ENCODE results near the gene DTHD1.

The DTHD1 gene

DNA sequence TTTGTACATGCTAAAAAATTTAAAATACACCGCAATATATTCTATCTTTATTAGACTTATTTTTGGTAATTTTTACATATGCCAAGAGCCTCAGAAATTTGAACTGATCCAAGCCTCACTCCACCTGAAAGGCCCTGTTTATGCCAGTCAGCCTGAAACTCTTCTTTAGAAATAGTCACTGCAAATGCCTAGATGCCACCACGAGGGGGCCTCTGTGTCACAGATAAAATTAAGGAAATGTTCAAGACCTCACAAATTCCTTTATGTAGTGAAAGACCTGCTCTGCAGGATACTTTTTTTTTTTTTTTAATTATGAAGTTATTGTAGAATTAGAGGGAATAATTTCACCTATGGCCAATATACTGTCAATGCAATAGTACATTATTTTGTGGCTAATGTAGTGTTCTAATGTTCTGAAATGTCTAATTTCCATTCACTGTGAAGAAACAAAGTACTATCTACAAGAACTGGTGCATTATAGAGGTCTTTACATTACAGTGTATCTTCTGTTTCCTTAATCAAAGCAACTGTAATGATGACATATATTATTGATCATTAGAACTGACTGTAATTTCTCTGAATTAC, 69.8 kb downstream of the DTHD1 start:
- peak; percentile 30 for DNase-seq

DNA sequence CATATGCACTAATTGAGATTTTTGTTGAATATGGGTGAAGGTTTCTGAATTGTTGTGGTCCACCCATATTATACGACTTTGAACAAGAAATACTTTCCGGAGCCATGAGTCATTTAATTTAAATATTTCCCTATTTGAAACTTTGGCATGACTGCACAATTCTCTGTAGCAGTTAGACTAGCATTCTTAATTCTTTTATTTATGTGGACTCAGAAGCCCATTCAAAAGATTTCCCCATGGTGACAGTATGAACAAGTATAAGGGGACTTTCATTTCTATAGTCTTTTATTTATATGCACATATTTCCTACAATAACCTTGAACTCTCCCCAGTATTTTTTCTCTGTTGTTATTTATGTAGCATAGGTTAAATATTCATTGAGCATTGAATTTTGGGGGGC, 72.6 kb downstream of the DTHD1 start:
- DNase-seq, result no peak

DNA sequence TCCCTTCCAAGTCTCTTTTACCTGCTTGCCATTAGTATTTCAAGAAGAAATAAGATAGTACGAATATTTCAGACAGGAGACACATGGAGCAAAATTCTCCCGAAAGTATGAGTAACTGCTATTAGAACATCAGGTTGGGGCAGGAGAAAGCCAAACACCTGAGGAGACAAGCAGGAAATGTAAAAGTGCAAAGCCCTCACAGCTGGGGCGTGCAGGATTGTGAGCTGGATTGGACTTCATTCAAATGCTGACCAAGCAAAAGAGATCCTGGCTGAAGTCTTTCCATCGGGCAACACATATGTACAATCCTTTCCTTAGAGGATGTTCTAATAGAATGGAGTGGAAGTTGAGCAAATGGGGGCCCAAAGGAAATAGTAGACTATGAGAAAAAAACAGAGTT, 76.8 kb downstream of the DTHD1 start:
- DNase-seq, result no peak

DNA sequence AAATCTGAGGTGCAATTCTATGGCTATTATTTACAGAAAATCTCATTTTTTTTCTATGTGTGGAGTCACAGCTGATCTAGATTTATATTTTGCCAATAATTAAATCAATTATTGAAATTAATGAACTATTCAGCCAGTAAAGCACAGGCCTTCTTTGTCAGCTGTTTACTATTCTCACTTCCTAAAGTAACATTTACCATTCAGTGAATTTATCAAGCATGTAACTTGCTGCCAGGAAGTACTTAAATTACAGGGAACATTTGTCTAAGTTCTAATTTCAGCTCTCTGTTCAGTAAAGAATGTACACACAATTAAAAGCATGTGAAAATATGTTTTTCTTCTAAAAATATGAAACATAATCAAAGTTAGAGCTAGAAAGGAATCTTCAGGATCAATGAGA, 79.3 kb downstream of the DTHD1 start:
- no peak for DNase-seq

DNA sequence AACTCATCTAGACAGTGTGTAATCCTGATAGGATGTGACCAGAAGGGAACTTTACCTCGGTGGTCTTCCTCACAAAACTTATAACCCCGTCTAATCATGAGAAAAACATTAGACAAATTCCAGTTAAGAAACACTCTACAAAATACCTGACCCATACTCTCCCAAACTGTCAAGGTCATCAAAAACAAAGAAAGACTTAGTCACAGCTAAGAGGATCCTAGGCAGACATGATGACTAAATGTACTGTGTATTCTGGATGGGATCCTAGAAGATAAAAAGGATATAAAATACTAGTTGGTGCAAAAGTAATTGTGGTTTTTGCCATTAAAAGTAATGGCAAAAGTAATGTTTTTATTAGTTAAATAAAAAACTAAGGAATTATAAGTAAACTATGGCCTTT, 81.6 kb downstream of the DTHD1 start:
- DNase-seq, result no peak

DNA sequence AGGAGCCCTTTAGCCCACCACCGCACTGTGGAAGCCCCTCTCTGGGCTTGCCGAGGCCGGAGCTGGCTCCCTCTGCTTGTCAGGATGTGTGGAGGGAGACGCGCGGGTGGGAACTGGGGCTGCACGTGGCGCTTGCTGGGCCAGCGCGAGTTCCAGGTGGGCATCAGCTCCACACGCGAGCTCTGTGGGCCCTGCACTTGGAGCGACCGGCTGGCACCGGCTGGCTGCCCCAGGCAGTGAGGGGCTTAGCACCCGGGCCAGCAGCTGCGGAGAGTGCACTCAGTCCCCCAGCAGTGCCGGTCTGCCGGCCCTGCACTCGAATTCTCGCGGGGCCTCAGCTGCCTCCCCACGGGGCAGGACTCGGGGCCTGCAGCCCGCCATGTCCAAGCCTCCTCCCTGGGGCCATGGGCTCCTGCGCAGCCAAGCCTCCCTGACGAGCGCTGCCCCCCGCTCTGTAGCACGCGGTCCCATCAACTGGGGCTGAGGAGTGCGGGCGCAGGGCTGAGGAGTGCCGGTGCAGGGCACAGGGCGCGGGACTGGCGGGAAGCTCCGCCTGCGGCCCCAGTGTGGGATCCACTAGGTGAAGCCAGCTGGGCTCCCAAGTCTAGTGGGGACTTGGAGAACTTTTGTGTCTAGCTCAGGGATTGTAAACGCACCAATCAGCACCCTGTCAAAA, 93.6 kb downstream of the DTHD1 start:
- no peak for DNase-seq

DNA sequence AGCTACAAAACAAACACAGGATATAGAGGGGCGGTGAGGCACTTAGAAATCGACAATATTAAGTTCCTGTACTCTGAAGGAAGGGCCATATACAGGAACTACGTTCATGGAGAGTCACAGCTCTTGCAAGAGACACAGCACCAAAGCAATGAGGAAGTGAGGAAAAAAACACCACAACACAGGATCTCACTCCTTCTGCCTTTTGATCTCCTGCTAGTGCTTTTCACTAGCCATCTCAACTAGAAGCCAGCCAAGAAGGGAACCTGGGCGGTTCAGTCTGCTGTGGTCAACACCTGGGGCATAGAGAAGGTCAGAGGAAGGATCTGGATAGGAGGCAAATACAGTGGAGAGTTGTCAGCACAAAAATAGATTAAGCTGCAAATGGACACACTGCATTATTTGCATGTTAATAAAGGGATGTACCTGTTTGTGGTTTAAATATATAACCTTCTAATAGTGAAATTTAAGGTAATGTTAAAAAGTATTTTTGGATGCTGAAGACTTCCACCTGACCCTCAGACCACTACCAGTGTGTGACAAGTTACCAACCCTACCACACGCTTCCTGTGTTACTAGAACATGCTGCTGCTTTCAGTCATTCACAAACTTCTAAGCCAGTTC, 104.6 kb downstream of the DTHD1 start:
- DNase-seq, result no peak

DNA sequence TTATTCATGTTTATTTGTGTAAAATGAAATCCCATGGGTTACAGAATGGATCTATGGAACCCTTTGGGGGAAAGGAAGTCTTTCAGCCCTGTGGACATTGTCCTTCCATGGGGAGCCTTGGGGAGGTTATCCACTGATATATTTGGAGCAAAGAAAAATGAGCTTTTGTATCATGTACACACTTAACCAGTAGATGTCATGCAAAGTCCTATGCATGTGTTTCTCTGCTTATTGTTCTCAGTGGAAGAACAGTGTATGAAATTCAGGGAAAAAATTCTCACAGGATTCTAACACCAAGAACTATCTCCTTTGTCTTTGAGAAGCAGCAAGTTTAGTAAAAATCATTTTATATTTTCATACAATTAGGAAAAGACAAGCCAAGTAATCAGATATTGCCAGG, 105.3 kb downstream of the DTHD1 start:
- no peak for DNase-seq

DNA sequence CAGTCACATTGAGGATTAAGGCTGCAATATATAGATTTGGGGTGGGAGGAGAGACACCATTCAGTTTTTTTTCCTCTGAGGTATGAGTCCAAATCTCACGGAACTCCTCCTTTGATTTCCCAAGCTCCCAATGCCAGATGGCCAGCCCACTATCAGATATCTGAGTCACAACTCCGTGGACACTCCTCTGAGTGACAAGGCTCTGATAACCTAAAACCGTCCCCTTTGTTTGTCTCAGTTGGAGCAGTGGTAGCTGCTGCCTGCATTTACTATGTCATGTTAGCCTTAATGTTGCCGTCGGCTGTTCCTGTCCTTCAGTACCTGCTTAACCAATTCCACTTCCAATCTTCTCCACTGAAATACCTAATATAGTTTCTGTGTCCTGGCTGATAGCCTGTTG, 107.3 kb downstream of the DTHD1 start:
- no peak for DNase-seq

DNA sequence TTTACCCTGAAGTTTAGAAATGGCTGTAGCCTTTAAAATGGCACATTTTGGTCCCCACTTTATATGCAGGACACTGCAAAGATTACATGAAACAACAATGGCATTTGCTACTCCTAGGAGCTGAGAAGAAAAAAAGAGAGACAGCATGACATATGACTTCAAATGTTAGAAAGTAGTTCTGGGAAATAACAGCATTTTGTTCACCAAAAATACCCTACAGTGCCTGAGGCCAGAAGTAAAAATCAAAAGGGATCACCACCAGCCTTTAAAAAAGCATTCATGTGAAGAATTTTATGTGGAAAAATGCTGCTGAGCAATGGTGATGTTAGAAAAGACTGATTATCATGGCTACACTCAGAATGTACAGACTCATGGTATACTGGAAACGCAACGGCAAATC, 110.0 kb downstream of the DTHD1 start:
- no peak for DNase-seq

DNA sequence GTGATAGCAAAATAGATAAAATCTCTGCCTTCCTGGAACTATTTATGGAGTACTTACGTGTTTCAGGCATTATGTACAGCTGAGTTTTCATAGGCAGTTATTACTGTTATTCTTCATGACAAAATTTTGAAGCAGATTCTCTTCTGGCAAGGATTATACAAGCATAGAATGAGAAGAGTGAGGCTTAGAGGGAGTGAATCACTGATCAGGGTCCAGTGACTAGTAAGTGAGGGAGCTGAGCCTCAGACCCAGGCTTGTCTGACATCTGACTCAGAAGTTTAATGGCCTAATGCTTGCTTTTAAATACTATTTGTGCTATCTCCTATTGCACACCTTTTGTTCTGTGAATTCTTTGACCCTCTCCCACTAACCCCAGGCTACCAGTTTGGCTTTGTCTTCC, 110.6 kb downstream of the DTHD1 start:
- no peak for DNase-seq

DNA sequence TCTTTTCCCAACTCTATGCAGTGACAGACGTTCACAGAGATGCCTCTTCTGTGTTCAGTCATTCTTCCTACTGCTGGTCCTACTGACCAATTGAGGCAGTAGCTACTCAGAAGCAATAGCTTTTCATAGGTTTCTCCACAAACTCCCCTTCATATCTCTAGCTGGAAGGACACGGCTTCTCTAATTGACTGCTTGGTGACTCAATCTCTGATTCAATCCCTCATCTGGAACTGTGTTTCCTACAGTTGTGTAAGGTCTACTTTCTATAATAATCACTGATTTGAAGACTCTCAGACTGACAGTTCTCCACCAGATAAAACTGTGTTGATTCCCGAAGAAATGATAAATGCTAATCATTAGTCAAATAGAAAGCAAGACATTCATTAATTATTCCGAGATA, 111.5 kb downstream of the DTHD1 start:
- DNase-seq, result no peak
